ENCODE measurements around the gene CMTM7.

The CMTM7 gene

GRCh38 chr3:32420126-32421038, 28.7 kb downstream of the CMTM7 start:
- Histone ChIP-seq H3K9ac (ENCODE audit: low read length) (no peak overlapping the region), H3K27ac (ENCODE audit: low read depth, low read length) (no peak overlapping the region)

GRCh38 chr3:32421185-32421584, 29.5 kb downstream of the CMTM7 start:
- Histone ChIP-seq H3K27me3 (ENCODE audit: control insufficient read depth in 1 of 2, insufficient read depth in 2 of 2, low read length in 2 of 2) (no peaks in the 10 kb centered on the region), H3K36me3 (ENCODE audit: insufficient read depth, low read length) (no peaks in the 10 kb centered on the region), H3K27ac (ENCODE audit: low read depth, low read length) (no peak overlapping the region)

More at GRCh38 chr3:32420126-32421038, 28.7 kb downstream of the CMTM7 start:
- Histone ChIP-seq H3K4me3 (ENCODE audit: low read depth in 1 of 2, low read length in 2 of 2) (no peak overlapping the region), H3K36me3 (ENCODE audit: insufficient read depth, low read length) (no peaks in the 10 kb centered on the region), H3K27me3 (ENCODE audit: control insufficient read depth in 1 of 2, insufficient read depth in 2 of 2, low read length in 2 of 2) (no peaks in the 10 kb centered on the region), H3K9me3 (ENCODE audit: low read length) (no peaks in the 10 kb centered on the region), H3K4me1 (ENCODE audit: insufficient read depth, low read length) (peaks cover 33% of the 10 kb centered on the region)

DNA sequence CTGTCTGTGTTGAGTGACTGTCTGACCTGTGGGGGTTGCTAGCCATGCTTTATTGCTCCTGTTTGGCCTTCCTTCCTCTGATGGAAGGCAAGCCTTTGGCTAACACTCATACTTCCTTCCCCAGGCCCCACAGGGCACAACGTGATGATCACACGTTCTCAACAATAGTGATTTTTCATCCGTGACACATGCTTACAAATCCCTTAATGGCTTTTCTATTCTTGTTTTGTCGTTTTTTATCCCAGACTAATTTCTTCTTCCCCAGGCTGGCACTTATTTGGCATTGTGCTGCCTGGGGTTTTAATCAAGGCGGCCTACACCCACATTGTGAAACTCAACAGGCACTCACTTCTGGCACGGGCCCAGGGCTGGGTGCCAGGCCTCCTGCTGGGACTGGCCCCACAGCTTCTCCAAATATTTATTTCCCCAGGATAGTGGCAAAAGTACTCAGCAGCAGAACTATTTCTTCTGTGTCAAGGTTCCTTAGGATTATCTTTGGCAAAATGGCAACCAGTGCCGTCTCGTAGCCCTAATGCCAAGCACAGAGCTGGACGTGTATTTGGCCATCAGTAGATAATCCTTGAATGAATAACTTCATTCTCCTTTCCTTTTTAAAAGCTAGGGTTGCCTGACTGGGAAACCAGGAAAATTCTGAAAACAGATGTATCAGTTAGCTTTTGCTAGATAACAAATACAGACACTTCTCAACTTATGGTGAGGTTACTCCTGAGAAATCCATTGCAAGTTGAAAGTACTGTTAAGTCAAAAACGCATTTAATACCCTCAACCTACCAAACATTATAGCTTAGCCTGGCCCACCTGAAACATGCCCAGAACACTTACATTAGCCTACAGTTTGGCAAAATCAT, 30.6 kb downstream of the CMTM7 start:
- Histone ChIP-seq H3K27ac (ENCODE audit: low read depth, low read length) (no peak overlapping the region), H3K36me3 (ENCODE audit: insufficient read depth, low read length) (no peaks in the 10 kb centered on the region), H3K9me3 (ENCODE audit: low read length) (no peaks in the 10 kb centered on the region), H3K4me3 (ENCODE audit: low read depth in 1 of 2, low read length in 2 of 2) (no peak overlapping the region), H3K4me1 (ENCODE audit: insufficient read depth, low read length) (peaks cover 33% of the 10 kb centered on the region), H3K9ac (ENCODE audit: low read length) (no peak overlapping the region), H3K27me3 (ENCODE audit: control insufficient read depth in 1 of 2, insufficient read depth in 2 of 2, low read length in 2 of 2) (no peaks in the 10 kb centered on the region)

More at GRCh38 chr3:32421185-32421584, 29.5 kb downstream of the CMTM7 start:
- Histone ChIP-seq H3K9me3 (ENCODE audit: low read length) (no peaks in the 10 kb centered on the region), H3K4me1 (ENCODE audit: insufficient read depth, low read length) (peaks cover 33% of the 10 kb centered on the region), H3K9ac (ENCODE audit: low read length) (no peak overlapping the region), H3K4me3 (ENCODE audit: low read depth in 1 of 2, low read length in 2 of 2) (no peak overlapping the region)

DNA sequence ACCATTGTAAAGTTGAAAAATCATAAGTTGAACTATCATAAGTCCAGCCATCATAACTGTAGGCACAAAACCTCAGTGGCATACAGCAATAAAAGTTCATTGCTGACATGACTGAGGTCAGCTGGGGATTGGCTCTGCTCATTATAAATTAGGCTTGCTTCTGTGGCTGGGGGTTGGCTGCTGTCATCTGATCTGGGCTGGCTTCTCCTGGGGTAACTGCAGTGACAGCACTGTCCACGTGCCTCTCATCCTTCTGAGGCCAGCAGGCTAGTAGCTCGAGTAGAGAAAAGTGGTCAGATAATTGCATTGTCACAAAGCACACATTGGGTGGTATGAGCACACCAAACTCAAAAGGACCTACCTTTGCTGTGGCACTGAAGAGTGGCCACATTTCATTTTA, 31.3 kb downstream of the CMTM7 start:
- H3K9me3 ChIP-seq (ENCODE audit: low read length), result no peaks in the 10 kb centered on the region
- H3K9ac ChIP-seq (ENCODE audit: low read length), result no peak overlapping the region
- H3K27ac ChIP-seq (ENCODE audit: low read depth, low read length), result no peak overlapping the region
- no peak overlapping the region for H3K4me3 ChIP-seq (ENCODE audit: low read depth in 1 of 2, low read length in 2 of 2)
- no peaks in the 10 kb centered on the region for H3K36me3 ChIP-seq (ENCODE audit: insufficient read depth, low read length)
- no peaks in the 10 kb centered on the region for H3K27me3 ChIP-seq (ENCODE audit: control insufficient read depth in 1 of 2, insufficient read depth in 2 of 2, low read length in 2 of 2)
- H3K4me1 ChIP-seq (ENCODE audit: insufficient read depth, low read length), result peaks cover 33% of the 10 kb centered on the region

GRCh38 chr3:32423534-32423933, 31.9 kb downstream of the CMTM7 start:
- Histone ChIP-seq H3K9ac (ENCODE audit: low read length) (no peak overlapping the region), H3K27ac (ENCODE audit: low read depth, low read length) (no peak overlapping the region), H3K27me3 (ENCODE audit: control insufficient read depth in 1 of 2, insufficient read depth in 2 of 2, low read length in 2 of 2) (no peaks in the 10 kb centered on the region), H3K4me3 (ENCODE audit: low read depth in 1 of 2, low read length in 2 of 2) (no peak overlapping the region), H3K9me3 (ENCODE audit: low read length) (no peaks in the 10 kb centered on the region), H3K36me3 (ENCODE audit: insufficient read depth, low read length) (no peaks in the 10 kb centered on the region), H3K4me1 (ENCODE audit: insufficient read depth, low read length) (peaks cover 33% of the 10 kb centered on the region)

GRCh38 chr3:32423956-32424557, 32.4 kb downstream of the CMTM7 start:
- H3K4me1 ChIP-seq (ENCODE audit: insufficient read depth, low read length), result peaks cover 33% of the 10 kb centered on the region
- H3K9me3 ChIP-seq (ENCODE audit: low read length), result no peaks in the 10 kb centered on the region
- H3K9ac ChIP-seq (ENCODE audit: low read length), result no peak overlapping the region
- H3K27me3 ChIP-seq (ENCODE audit: control insufficient read depth in 1 of 2, insufficient read depth in 2 of 2, low read length in 2 of 2), result no peaks in the 10 kb centered on the region
- no peak overlapping the region for H3K27ac ChIP-seq (ENCODE audit: low read depth, low read length)
- no peak overlapping the region for H3K4me3 ChIP-seq (ENCODE audit: low read depth in 1 of 2, low read length in 2 of 2)
- no peaks in the 10 kb centered on the region for H3K36me3 ChIP-seq (ENCODE audit: insufficient read depth, low read length)

- Histone ChIP-seq H3K4me1 (ENCODE audit: insufficient read depth, low read length) (peaks cover 33% of the 10 kb centered on the region), H3K4me3 (ENCODE audit: low read depth in 1 of 2, low read length in 2 of 2) (no peak overlapping the region), H3K36me3 (ENCODE audit: insufficient read depth, low read length) (no peaks in the 10 kb centered on the region), H3K27ac (ENCODE audit: low read depth, low read length) (no peak overlapping the region), H3K9me3 (ENCODE audit: low read length) (no peaks in the 10 kb centered on the region), H3K27me3 (ENCODE audit: control insufficient read depth in 1 of 2, insufficient read depth in 2 of 2, low read length in 2 of 2) (no peaks in the 10 kb centered on the region), H3K9ac (ENCODE audit: low read length) (no peak overlapping the region)
Observed at GRCh38 chr3:32424581-32425250, 33.1 kb downstream of the CMTM7 start.

DNA sequence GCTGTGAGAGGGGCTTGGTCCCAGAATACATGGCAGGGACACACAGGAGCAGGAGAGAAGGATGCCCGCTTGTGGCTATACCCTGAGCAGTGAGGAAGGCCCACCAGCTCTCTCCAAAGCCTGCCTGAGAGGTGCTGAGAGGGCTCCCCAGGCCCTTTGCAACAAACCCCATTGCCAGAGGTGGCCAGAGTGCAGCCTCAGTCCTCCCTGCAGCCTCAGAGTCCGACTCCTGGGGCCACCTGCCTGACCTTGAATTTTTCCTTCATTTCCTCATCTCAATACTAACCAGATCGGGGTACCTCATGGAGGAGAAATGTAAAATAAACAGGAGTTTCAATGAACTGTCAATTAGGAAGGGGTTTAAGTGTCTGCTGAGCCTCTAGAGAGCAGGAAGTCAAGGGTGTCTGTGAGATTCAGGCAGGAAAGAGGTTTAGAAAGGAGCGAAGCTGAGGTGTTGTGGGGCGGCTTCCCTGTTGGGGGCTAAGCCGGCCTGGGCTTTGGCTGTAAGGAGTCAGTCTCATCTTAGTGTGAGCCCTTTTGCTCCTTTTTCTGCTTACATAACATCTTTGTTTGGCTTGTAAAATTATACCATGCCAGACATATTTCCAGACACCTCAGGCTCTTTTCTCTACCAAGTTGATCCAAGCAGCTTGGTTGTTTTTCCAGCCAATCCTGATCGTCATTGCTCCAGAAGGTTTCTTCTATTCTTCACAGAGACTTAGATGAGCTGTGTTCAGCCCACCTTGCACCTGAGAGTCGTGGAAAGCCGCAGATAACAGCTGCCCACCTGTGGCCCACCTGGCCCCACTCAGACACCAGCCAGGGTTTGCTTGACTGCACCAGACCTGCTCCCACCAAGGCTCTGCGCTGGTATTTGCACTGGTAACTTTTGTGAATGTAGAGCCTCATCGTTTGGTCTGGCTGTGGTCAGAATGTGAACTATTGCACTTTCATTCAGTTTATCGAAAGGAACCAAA, 36.7 kb downstream of the CMTM7 start:
- H3K36me3 ChIP-seq (ENCODE audit: insufficient read depth, low read length), result no peaks in the 10 kb centered on the region
- no peaks in the 10 kb centered on the region for H3K4me1 ChIP-seq (ENCODE audit: insufficient read depth, low read length)
- H3K4me3 ChIP-seq (ENCODE audit: low read depth in 1 of 2, low read length in 2 of 2), result no peak overlapping the region
- no peak overlapping the region for H3K27ac ChIP-seq (ENCODE audit: low read depth, low read length)
- H3K27me3 ChIP-seq (ENCODE audit: control insufficient read depth in 1 of 2, insufficient read depth in 2 of 2, low read length in 2 of 2), result no peaks in the 10 kb centered on the region
- H3K9me3 ChIP-seq (ENCODE audit: low read length), result no peaks in the 10 kb centered on the region
- no peak overlapping the region for H3K9ac ChIP-seq (ENCODE audit: low read length)

- Histone ChIP-seq H3K27ac (ENCODE audit: low read depth, low read length) (no peak overlapping the region), H3K4me3 (ENCODE audit: low read depth in 1 of 2, low read length in 2 of 2) (no peak overlapping the region), H3K9me3 (ENCODE audit: low read length) (no peaks in the 10 kb centered on the region), H3K9ac (ENCODE audit: low read length) (no peak overlapping the region), H3K4me1 (ENCODE audit: insufficient read depth, low read length) (no peaks in the 10 kb centered on the region), H3K27me3 (ENCODE audit: control insufficient read depth in 1 of 2, insufficient read depth in 2 of 2, low read length in 2 of 2) (no peaks in the 10 kb centered on the region), H3K36me3 (ENCODE audit: insufficient read depth, low read length) (no peaks in the 10 kb centered on the region)
Observed at GRCh38 chr3:32430900-32431299, 39.2 kb downstream of the CMTM7 start.

GRCh38 chr3:32431481-32431880, 39.8 kb downstream of the CMTM7 start:
- Histone ChIP-seq H3K4me3 (ENCODE audit: low read depth in 1 of 2, low read length in 2 of 2) (no peak overlapping the region), H3K9ac (ENCODE audit: low read length) (no peak overlapping the region), H3K27ac (ENCODE audit: low read depth, low read length) (no peak overlapping the region), H3K27me3 (ENCODE audit: control insufficient read depth in 1 of 2, insufficient read depth in 2 of 2, low read length in 2 of 2) (no peaks in the 10 kb centered on the region), H3K9me3 (ENCODE audit: low read length) (no peaks in the 10 kb centered on the region), H3K4me1 (ENCODE audit: insufficient read depth, low read length) (peaks cover 4% of the 10 kb centered on the region), H3K36me3 (ENCODE audit: insufficient read depth, low read length) (no peaks in the 10 kb centered on the region)

All from muscle layer of colon (tissue), 2 donors.